Activated CD4-positive, alpha-beta T cell treated with anti-CD3 and anti-CD28 coated beads, Interleukin-2, amount 50 U/mL, for 24 hours (primary cell): ENCODE data around the gene EMP3.
A peak's percentile ranks its signal among the peaks of the same experiment; 100 is the strongest.
"Not testable (repeated sequence)": the region's sequence is repeated elsewhere in the genome, so short reads cannot be mapped to it uniquely, and the experiment has no call there.

ENCODE experiments used
- DNase-seq, 2 donors: peaks; one replicate each; pipeline ENCODE4 v3.0.0-alpha.2; 2020; ENCODE audit warnings: low read depth in 1 of 2, low spot score in 1 of 2

EMP3 gene, protein sequence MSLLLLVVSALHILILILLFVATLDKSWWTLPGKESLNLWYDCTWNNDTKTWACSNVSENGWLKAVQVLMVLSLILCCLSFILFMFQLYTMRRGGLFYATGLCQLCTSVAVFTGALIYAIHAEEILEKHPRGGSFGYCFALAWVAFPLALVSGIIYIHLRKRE

DNA sequence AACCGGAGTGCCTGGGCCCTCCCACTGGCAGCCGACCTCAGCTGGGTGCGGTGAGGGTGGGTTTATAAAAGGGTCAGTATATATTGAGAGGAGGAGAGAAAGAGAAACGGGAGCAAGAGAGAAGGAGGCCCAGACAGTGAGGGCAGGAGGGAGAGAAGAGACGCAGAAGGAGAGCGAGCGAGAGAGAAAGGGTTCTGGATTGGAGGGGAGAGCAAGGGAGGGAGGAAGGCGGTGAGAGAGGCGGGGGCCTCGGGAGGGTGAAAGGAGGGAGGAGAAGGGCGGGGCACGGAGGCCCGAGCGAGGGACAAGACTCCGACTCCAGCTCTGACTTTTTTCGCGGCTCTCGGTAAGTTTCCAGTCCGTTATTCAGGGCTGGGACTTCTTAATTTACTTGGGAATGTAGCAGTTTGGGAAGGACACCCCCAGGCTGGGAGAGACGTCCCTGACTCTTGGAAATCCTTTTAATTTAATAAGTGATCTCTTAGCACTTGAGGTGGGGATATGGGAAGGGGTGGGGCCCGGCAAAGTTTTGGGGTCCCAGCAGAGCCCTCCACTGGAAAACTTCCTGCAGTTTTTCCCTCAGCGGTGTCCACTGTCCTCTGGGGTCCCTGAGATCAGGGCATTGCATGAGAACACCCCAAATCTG lies at the start of gene EMP3:
TSS of gene EMP3 (plus strand) at position 288 of the 646 bp plus-strand sequence. CDS start 1,293 bp downstream, outside the sequence.
- peak; percentile 56 to 80 for DNase-seq

DNA sequence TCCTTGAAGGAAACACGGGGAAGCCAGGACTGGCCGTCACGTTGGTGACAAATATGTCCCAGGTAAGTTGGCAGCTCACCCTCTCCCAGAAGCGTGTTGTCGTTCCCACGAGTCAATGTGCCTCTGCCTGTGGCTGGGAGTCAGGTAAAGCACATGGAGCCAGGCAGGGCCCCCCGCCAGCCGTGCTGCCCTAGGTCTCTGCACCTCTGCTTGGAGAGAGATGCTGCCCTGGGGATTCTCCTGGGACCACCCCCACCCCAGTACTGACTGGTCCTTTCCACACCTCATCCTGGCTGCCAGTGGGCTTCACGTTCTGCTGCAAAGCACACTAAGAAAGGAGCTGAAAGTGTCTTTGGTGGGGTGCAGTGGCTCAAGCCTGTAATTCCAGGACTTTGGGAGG lies 45.6 kb upstream of the EMP3 start:
- no peak for DNase-seq

DNA sequence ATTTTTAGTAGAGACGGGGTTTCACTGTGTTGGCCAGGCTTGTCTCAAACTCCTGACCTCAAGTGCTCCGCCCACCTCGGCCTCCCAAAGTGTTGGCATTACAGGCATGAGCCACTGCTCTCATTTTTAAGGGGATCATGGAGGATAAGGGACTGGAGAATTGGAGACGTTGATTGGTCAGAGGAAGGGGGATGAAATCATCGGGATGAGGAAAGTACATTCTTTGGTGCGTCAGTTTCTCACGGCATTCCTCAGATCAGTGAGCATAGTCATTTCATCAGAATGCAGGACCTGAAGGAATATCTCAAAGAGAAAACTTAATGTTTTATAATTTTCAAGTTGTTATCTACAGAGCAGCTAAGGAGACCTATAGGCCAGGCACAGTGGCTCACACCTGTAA lies 41.4 kb upstream of the EMP3 start:
- DNase-seq: no peak

DNA sequence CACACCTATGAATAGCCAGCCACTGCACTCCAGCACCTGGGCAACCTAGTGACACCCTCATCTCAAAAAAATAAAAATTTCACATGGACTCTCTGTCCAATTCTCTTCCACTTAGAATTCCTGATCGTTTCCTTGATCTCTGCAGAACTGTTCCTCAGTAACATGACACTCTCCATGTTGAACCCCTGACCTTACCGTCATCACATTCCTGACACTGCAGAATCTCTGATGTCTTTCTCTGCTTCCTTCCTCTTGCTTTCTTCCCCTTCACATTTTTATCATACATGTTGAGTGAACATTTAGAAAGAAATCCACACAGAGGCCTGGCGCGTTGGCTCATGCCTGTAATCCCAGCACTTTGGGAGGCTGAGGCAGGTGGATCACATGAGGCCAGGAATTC lies 40.5 kb upstream of the EMP3 start:
- no peak for DNase-seq

DNA sequence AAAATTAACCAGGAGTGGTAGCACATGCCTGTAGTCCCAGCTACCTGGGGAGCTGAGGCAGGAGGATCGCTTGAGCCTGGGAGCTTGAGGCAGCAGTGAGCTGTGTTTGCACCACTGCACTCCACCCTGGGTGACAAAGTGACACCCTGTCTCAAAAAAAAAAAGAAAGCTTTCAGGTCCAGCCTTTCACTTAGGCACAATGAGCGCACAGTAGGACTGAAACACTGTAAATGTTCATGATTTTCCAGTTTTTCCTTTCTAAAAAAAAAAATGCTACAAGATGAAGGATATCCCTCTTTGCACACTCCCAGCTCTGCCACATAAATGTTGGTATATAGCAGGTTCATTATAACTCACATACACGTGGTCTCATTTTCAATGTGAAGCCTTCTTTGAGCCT lies 37.6 kb upstream of the EMP3 start:
- no peak for DNase-seq

DNA sequence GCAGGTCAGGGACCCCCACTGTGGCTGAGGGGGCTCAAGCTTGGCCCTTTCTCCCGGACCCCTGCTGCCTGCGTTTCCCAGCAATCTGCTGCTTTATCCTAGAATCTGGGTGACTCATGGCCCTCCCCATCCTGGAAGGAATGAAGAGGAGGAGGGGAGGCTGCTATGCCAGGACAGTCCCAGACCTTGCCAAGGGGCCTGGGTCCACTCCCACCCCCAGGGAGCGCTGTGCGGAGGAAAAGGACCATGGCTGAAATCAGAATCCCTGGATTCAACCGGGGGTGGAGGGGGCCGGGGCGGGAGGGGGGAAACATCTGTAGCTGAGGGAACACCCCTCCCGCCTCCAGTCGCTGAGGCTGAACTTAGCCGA lies 35.0 kb upstream of the EMP3 start:
- DNase-seq: no peak

DNA sequence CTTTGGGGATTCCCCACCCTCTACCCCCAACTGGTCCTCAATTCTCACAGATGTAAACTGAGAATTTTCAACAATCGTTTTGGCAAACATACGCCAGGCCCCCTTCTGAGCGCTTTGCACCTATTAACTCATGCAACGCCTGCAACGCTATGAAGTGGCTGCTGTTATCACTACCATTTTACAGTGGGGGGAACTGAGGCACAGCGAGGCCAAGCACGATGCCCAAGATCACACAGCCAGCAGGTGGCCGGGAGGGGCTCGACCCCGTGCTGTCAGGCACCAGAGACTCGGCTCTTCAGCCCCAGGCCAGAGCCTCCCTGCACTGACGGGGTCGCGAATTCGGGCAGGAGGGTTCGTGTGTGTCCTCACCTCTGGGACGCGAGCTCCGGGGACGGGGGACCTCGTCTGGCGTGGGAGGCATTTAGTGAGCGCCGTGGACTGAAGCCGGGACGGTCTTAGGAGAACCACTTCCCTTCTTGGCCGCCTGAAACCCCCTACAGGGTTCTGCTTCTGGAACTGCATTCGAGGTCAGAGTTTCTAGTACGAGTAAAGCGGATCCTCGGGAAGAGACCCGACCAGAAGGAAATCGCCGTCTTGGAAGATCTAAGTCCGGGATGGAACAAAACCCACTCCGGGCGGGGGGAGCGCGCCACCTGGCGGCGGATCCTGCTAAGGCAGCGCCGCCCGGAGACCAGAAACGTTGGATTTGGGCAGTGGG lies 34.4 kb upstream of the EMP3 start:
- DNase-seq: peak; percentile 32 to 47

DNA sequence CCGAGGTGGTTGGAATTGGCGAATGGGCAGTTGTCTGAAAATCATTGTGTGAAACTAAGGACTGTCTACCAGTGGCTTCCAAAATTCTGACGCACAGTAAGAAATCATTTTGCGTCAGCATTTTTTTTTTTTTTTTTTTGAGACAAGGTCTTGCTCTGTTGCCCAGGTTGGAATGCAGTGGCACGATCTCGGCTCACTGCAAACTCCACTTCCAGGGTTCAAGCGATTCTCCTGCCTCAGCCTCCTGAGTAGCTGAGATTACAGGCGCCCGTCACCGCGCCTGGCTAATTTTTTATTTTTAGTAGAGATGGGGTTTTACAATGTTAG lies 33.9 kb upstream of the EMP3 start:
- not testable (repeated sequence) for DNase-seq

DNA sequence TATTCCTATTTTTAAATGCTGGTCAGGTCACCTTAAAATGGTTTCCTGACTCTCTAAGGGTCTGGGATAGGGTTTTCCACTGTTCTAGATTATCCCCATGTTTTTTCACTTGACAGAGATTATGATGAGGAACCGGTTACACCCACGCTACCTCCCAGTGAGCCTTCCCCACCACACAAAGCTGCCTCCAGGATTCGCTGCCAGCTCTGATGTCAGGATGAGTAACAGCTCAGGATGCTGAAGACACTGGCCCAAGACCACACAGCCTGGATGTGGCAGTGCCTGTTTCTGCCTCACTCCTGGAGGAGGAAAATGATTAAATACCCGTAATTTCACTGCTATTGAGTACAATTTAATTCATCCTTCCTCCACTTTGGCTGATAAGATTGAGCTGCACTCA lies 32.6 kb upstream of the EMP3 start:
- DNase-seq: no peak

DNA sequence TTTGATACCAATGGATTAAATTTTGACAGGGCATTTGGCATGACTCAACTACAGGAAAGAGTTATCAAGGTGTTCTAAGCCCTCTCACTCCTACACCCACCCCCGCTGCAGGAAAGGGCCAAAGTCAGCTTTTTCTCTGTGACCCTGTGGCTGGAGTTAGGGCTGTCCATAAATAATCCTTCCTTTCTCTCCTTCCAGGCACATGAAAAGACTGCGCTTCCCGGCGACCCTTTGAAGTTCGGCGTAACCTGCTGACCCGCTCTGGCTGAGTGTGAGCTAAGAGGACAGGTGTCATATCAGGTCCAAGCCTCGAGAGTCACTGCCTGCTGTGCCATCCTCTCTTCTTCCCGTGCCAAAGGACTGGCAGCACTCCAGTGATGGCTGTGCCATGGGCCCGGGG lies 29.9 kb upstream of the EMP3 start:
- no peak for DNase-seq

DNA sequence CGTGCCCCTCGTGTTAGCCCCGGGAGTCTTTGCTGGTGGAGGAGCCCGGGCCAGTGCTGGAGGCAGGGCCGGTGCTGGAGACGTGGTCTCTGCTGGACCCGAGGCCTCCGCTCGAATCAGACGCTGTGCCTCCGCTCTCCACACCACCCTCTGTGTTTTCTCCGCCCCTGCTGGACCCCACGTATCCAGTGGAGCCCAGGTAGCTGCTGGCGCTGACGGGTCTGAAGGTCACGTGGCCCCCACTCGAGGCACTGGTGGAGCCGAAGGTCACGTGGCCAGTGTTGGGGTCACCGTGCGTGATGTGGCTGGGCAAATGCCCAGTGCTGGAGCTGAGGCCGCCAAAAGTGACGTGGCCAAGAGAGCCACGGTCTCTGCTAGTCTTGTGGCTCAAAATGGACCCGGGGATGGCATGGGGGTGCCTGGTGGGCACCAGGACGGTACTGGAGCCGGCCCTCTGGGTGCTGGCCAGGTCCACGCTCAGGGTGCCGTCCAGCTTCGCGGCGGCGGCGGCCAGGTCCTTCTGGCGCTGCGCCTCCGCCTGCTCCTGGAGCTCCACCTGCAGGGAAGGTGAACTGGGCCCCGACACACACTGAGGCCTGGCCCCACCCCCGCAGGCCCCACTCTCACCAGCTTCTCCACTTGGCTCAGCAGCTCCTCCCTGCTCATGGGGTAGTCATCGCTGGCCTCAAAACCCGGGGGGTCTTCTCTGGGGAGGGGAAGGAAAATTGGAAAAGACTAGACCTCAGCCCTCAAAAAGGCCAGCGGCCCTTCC lies 28.2 kb upstream of the EMP3 start:
- no peak for DNase-seq

DNA sequence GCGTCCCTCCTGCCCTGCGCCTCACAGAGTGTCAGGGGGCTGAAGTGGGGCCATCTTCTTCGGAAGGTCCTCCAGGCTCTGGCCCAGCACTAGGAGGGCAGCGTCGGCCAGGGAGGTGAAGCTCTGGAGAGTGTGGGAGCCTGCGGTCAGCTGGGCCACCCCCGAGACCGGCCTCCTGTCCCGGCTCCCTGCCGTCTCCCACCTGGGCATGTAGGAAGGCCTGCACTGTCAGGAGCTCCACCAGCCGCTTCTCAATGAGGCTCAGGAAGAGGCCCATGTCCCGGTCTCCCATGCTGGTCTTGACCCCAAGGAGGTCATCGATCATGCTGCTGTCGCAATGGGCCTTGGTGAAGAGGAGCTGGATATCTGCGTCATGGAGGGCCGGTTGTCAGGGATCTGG lies 27.4 kb upstream of the EMP3 start:
- no peak for DNase-seq

DNA sequence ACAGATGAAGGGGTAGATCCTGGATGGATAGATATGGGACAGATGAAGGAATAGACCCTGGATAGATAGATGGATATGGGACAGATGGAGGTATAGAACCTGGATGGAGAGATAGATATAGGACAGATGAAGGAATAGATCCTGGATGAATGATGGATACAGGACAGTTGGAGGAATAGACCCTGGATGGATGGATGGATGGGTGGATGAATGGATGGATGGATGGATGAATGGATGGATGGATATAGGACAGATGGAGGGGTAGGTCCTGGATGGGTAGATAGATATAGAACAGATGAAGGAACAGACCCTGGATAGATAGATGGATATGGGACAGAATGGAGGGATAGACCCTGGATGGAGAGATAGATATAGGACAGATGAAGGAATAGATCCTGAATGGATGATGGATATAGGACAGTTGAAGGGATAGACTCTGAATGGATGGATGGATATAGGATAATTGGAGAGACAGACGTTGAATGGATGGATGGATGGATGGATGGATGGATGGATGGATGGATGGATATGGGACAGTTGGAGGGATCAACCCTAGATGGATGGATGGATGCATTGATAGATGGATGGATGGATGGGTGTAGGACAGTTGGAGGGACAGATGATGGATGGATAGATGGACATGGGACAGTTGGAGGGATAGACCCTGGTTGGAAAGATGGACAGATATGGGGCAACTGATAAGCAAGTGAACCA lies 23.3 kb upstream of the EMP3 start:
- DNase-seq: no peak

DNA sequence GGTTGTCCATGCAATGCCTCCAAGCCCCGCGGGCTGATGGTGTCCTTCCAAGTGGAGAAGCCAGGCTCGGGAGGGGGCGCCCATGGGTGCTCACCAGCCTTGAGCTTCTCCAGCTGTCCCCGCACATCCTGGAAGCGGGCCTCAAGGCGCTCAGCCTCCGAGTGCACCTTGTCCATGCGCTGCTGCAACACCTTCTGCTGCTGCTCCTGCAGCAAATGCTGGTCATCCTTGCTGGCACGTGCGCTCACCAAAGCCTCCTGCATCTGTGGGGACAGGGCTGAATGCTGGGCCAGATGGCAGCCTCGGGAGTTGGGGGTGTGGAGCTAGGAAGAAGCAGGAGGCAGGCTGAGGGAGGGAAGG lies 22.8 kb upstream of the EMP3 start:
- DNase-seq: no peak

DNA sequence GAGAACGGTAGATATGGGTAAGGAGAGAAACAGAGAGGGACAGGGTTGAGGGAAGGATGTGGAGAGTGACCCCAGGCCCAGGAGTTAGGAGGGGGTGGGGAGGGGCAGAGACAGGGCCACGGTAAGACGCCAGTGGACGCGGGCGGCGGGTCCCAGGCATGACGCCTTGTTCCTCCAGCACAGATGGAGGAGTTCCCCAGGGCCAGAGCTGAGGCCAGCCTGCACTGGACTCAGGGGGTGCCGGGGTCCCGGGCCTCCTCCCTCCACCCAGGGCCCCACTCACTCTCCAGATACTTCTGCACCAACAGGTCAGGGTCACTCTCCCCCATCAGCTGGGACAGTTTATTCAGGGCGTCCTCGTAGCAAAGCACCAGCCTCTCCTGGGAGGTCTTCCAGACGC lies 22.0 kb upstream of the EMP3 start:
- no peak for DNase-seq

DNA sequence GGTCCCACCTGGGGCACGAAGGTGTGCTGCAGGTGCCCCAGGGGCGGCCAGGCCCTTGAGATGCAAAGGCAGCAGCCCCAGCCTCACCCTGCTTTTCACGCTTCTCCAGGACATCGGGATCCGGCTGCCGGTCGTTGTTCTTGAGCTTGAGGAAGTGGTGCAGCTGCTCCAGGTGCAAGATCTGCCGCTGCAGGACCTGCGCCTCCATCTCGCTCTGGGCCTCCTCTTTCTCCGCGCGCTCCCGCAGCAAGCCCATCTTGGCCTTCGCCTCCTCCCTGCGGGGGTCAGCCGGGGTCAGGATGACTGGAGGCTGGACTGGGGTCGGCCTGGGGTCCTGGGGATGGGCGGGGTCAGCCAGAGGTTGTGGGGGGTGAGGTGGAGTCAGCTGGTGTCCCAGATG lies 21.5 kb upstream of the EMP3 start:
- DNase-seq: no peak

DNA sequence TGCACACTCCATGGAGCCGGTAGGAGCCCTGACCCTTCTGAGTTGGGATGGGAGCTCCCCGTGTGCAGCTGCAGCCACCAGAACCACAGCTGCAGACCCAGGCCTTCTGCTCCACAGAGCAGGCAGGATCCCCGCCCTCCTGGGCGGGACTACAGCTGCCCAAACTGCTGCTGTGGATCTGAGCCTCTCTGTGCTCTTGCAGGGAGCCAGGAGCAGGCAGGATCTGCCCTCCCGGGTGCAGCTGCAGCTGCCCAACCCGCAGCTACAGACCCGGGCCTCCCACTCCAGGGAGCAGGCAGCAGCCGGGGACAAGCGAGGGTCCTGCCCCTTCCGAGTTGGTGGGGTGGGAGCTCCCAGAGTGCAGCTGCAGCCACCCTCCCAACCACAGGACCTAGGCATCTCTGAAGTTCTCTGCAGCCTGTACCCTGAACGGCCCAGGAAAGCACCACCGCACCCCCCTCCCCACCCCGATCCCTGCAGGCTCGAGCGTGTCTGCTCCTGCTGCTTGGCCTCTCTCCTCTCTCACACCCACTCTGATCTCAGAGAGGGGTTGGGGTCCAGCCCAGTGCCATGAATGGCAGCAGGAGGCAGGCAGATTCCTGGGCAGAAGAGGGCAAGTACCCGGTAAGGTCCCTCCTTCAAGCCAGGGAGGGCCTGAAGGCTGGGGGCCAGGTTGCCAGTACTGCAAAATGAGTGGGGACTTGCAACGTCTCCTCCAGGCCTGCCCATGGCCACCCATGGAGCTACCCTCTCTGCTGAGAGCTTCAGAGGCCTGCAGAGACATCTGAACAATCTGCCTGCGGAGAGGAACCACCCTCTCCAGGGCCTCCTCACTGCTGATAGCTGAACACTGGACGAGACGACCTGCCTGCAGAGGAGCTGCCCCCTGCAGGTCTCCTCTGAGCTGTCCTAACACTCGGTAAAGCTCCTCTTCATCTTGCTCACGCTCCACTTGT lies 16.4 kb upstream of the EMP3 start:
- DNase-seq: no peak

DNA sequence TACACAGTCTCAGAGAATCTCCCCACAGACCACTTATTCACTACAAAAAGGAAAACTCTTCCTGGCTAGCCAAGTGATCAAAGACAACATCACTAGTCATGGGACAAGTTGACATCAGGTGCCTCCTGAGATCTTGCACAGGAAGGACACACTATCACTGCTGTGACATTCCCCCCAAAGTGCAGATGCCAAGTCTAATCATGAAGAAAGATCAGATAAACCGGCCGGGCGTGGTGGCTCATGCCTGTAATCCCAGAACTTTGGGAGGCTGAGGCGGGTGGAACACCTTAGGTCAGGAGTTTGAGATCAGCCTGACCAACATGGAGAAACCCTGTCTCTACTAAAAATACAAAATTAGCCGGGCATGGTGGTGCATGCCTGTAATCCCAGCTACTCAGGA lies 15.6 kb upstream of the EMP3 start:
- DNase-seq: not testable (repeated sequence)

DNA sequence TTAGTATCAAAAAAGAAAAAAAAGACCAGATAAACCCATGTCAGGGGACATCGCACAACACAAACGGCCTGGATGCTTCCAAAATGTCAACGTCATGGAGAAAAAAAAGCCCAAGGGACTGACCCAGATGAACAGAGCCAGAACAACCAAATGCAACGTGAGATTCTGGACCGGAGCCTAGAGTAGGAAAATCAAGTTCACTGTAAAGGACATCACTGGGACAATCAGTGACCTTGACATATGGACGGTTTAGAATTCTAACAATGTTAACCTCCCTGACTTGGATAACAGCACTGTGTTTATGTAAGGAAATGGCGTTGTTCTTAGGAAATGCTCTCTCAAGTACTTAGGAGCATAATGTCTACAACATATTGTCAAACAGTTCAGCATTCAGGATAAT lies 15.1 kb upstream of the EMP3 start:
- DNase-seq: no peak

DNA sequence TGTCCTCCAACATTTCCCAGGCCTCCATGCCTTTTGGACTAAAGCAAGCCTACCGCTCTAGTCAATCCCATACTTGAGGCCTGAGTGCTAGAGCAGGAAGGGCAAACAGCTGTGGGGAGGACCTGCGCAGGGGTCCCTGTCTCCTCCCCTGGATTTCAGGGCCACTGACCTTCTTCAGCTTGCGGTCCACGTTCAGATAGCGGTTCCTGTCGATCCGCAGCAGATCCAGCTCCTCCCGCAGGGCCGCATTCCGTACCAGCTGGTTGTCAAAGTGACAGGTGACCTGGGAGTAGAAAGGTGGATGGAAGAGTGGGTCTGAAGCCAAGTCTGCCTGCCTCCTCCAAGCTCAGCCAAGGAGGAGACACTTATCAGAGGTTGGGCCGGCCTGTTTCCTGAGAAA lies 14.0 kb upstream of the EMP3 start:
- no peak for DNase-seq
